Measurements from ENCODE around the gene IL1RN. TPM values are rescaled to one million over a fixed set of nuclear protein-coding genes. Genes with fewer than 3 reads are reported as not detected.

Gene IL1RN
- not detected in 2 replicates for total RNA-seq
- long read RNA-seq: 0 reads

GRCh38 chr2:113126845-113127645, at the start of gene IL1RN:
IL1RN (plus strand) TSS chr2:113127598; CDS start chr2:113127625, 27 bp downstream.
- TF ChIP-seq CTCF (IDR thresholded peaks at IDR 0.05): no peak
- no peak within 1 kb of the TSS for H3K27ac Mint-ChIP-seq (ENCODE audit: unreplicated experiment)
- no peaks in the 10 kb centered on the region for H3K4me1 Mint-ChIP-seq (ENCODE audit: unreplicated experiment)
- H3K27me3 Mint-ChIP-seq (ENCODE audit: unreplicated experiment): peaks cover 49% of the 10 kb centered on the region
- no peaks in the 10 kb centered on the region for H3K9me3 Mint-ChIP-seq (ENCODE audit: unreplicated experiment)
- peak; percentile 38 for DNase-seq (ENCODE audit: extremely low spot score, unreplicated experiment)
- no peak within 1 kb of the TSS for H3K4me3 Mint-ChIP-seq (ENCODE audit: unreplicated experiment)
- no peaks in the 10 kb centered on the region for H3K36me3 Mint-ChIP-seq (ENCODE audit: unreplicated experiment)

DNA sequence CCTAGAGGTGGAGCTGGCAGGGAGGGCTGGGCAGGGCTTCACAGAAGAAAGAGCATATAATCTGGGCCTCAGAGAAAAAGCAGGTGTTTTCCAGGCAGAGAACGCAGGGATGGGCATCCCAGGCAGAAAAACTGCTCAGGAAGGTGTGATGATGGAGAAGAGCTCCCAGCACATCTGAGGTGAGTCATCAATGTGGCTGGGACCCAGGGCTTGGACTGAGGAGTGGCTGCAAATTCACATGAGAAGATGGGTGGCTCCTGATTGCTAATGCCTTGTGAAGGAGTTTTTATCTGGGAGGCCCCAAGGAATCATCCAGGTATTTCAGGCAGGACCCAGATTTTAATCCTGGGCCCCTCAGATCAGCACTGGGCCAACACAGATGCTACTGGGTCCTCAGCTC, 49.5 kb upstream of the IL1RN start:
- Mint-ChIP-seq H3K4me3 (ENCODE audit: unreplicated experiment) (no peak overlapping the region), H3K27ac (ENCODE audit: unreplicated experiment) (no peak overlapping the region), H3K27me3 (ENCODE audit: unreplicated experiment) (peaks cover 59% of the 10 kb centered on the region), H3K4me1 (ENCODE audit: unreplicated experiment) (no peaks in the 10 kb centered on the region), H3K9me3 (ENCODE audit: unreplicated experiment) (no peaks in the 10 kb centered on the region), H3K36me3 (ENCODE audit: unreplicated experiment) (no peaks in the 10 kb centered on the region)
- DNase-seq (ENCODE audit: extremely low spot score, unreplicated experiment): no peak
- no peak for TF ChIP-seq CTCF (IDR thresholded peaks at IDR 0.05)

DNA sequence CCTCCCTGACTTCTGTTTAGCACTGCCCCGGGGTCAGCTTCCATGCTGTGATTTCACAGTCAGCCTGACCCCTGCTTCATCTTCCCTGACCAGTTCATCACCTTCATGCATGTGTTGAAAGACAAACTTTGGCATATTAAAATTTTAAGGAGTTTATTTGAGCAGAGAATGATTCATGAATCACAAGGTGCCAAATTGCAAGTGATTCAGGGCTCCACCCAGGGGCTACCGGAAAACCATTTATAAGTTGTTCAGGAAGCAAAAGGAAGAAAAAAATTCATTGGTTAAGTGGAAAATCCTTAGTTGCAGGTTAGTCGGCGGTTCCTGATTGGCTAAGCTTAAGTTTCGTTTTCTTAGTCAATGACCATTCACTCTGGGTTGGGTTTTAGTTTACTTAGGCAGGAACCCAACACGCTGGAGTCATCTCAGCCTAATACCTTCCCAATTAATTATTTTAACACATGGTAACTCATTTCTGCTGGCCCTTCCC, 49.0 kb upstream of the IL1RN start:
- H3K27ac Mint-ChIP-seq (ENCODE audit: unreplicated experiment): no peak overlapping the region
- no peak for DNase-seq (ENCODE audit: extremely low spot score, unreplicated experiment)
- no peaks in the 10 kb centered on the region for H3K36me3 Mint-ChIP-seq (ENCODE audit: unreplicated experiment)
- no peaks in the 10 kb centered on the region for H3K9me3 Mint-ChIP-seq (ENCODE audit: unreplicated experiment)
- H3K4me3 Mint-ChIP-seq (ENCODE audit: unreplicated experiment): no peak overlapping the region
- H3K4me1 Mint-ChIP-seq (ENCODE audit: unreplicated experiment): no peaks in the 10 kb centered on the region
- no peak for TF ChIP-seq CTCF (IDR thresholded peaks at IDR 0.05)
- H3K27me3 Mint-ChIP-seq (ENCODE audit: unreplicated experiment): peaks cover 60% of the 10 kb centered on the region

GRCh38 chr2:113079131-113079530, 48.3 kb upstream of the IL1RN start:
- TF ChIP-seq CTCF (IDR thresholded peaks at IDR 0.05): no peak
- DNase-seq (ENCODE audit: extremely low spot score, unreplicated experiment): no peak
- Mint-ChIP-seq H3K4me3 (ENCODE audit: unreplicated experiment) (no peak overlapping the region), H3K27ac (ENCODE audit: unreplicated experiment) (no peak overlapping the region), H3K27me3 (ENCODE audit: unreplicated experiment) (peaks cover 60% of the 10 kb centered on the region), H3K36me3 (ENCODE audit: unreplicated experiment) (no peaks in the 10 kb centered on the region), H3K9me3 (ENCODE audit: unreplicated experiment) (no peaks in the 10 kb centered on the region), H3K4me1 (ENCODE audit: unreplicated experiment) (no peaks in the 10 kb centered on the region)

GRCh38 chr2:113080134-113080533, 47.3 kb upstream of the IL1RN start:
- peak; percentile 62 for TF ChIP-seq CTCF (IDR thresholded peaks at IDR 0.05)
- no peak overlapping the region for H3K27ac Mint-ChIP-seq (ENCODE audit: unreplicated experiment)
- no peaks in the 10 kb centered on the region for H3K36me3 Mint-ChIP-seq (ENCODE audit: unreplicated experiment)
- H3K27me3 Mint-ChIP-seq (ENCODE audit: unreplicated experiment): peaks cover 64% of the 10 kb centered on the region
- no peaks in the 10 kb centered on the region for H3K9me3 Mint-ChIP-seq (ENCODE audit: unreplicated experiment)
- no peaks in the 10 kb centered on the region for H3K4me1 Mint-ChIP-seq (ENCODE audit: unreplicated experiment)
- DNase-seq (ENCODE audit: extremely low spot score, unreplicated experiment): no peak
- no peak overlapping the region for H3K4me3 Mint-ChIP-seq (ENCODE audit: unreplicated experiment)

Measured in osteocyte (in vitro differentiated cells).